Naive B cell (primary cell): ENCODE data around the gene SDE2. TPM values are rescaled to one million over a fixed set of nuclear protein-coding genes. Genes with fewer than 3 reads are reported as not detected.

Experiments used
- polyA plus RNA-seq, 6 donors: library from polyadenylated mRNA; unstranded; fragments of 300-500 nt; fragmentation: Illumina TruSeq; gene quantifications; one replicate each; pipeline ENCODE4 v1.2.3, GENCODE V29; 2021; ENCODE audit warnings: low read depth in 6 of 6

Gene SDE2
- polyA plus RNA-seq, 6 donors from 2014 or later: 8.7 to 18.9 (median 11.4) TPM

Other genes starting within 250 kb of the SDE2 start
- 100 to 1,000 TPM; 219 to 374 (median 278) TPM for gene SRP9, start 221.5 kb downstream of the SDE2 start, polyA plus RNA-seq
- gene EPHX1, start 189.2 kb downstream of the SDE2 start, polyA plus RNA-seq: 1 to 10 TPM in 3 of 6 donors, under 1 TPM in 2, not detected in 1; 0.24 to 1.1 (median 1.0) TPM
- 10 to 100 TPM; 10.6 to 38.5 (median 20.0) TPM for gene TMEM63A, start 117.0 kb downstream of the SDE2 start, polyA plus RNA-seq
- gene LEFTY1, start 110.2 kb downstream of the SDE2 start, polyA plus RNA-seq: not detected
- 10 to 100 TPM; 57.5 to 96.5 (median 68.7) TPM for gene PYCR2, start 75.1 kb downstream of the SDE2 start, polyA plus RNA-seq
- not detected for gene LEFTY2, start 58.1 kb downstream of the SDE2 start, polyA plus RNA-seq
- 1,000 to 10,000 TPM; 1,065 to 1,461 (median 1,242) TPM for gene H3-3A, start 63.4 kb upstream of the SDE2 start, polyA plus RNA-seq
- 10 to 100 TPM; 38.5 to 88.1 (median 55.0) TPM for gene ACBD3, start 187.4 kb upstream of the SDE2 start, polyA plus RNA-seq
- gene MIXL1, start 224.3 kb upstream of the SDE2 start, polyA plus RNA-seq: 1 to 10 TPM in 1 of 6 donors, under 1 TPM in 3, not detected in 2; 0.23 to 2.8 (median 0.36) TPM